Mucosa of descending colon (tissue), 3 donors: ENCODE data around the gene AKR1B1. TPM values are rescaled to one million over a fixed set of nuclear protein-coding genes. Genes with fewer than 3 reads are reported as not detected.

Source experiments
- ATAC-seq: fragments of 200-7000 bp; cut with Tn5 transposase; one replicate; pipeline ENCODE4 v1.9.1; 2020; ENCODE audit warnings: mild to moderate bottlenecking, moderate library complexity
- DNase-seq, 3 donors: peaks; one replicate each; pipeline ENCODE4 v3.0.0-alpha.2; 2020
- H3K36me3 ChIP-seq: fragments of 200-600 bp; one replicate; pipeline ENCODE4 v1.8.0; 2021; ENCODE audit warnings: low read depth, mild to moderate bottlenecking
- H3K4me1 ChIP-seq: fragments of 200-600 bp; one replicate; pipeline ENCODE4 v1.8.0; 2021; ENCODE audit warnings: low read depth, mild to moderate bottlenecking
- H3K4me3 ChIP-seq: fragments of 200-600 bp; one replicate; pipeline ENCODE4 v1.8.0; 2021; ENCODE audit warnings: mild to moderate bottlenecking
- H3K9me3 ChIP-seq: fragments of 200-600 bp; one replicate; pipeline ENCODE4 v1.8.0; 2021; ENCODE audit warnings: mild to moderate bottlenecking
- intact Hi-C, 2 donors: fragments of 100-400 bp; cut with DNase I in 1 of 2; cut with micrococcal nuclease in 1 of 2; formaldehyde crosslinking; loops; one replicate each; pipeline versions ENCODE4 v1.11.0 to v1.11.1; 2022; cut with DNase I, micrococcal nuclease
- total RNA-seq, 3 donors: library from RNA; stranded (reverse); fragmentation: NEBNext Ultra II Directional in 2 of 3; extraction: Animal tissue kit (Norgen Biotek cat#: 25700) in 2 of 3; gene quantifications; one replicate each; pipeline versions ENCODE4 v1.2.1 to v1.2.4, GENCODE V29; 2021 to 2023
- TF ChIP-seq, protein P1 (sequence below): fragments of 200-600 bp; IDR thresholded peaks from one replicate; pipeline ENCODE4 v1.8.0; 2022; ENCODE audit warnings: antibody characterized with exemption, mild to moderate bottlenecking
- donor health status: DM: no; HTN: no; CAD: no; lungs with moderate emphysema.
- donor health status: DM: no; HTN: no; CAD: no.
- donor health status: DM: no; HTN: yes; CAD: no.

Gene AKR1B1
- total RNA-seq, 3 donors from 2014 or later: 12.9 to 51.1 (median 29.2) TPM

DNA sequence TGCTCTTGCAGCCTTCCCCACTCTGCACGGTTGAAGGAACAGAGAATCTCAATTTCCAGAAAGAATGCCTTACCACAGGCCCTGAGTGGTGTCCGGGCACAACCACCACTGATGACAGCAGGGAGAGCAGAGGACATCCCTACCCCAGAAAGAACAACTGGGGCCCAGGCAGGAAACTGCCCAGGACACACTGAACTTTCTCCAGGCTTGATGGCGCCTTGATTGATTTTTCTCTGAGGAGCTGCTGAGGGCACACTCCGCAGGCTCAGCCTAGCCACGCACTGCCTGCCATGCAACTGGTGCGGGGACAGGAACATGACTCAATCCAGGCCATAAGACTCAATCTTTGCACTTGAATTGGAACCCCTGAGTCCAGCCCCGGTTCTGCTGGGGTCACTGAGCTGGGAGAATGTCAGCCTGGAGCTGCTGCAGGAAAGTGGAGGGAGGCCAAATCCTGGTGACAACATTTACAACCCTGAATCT, 5.9 kb downstream of the AKR1B1 start:
- ATAC-seq (peak; percentile 26), DNase-seq (no peak)
- Histone ChIP-seq H3K36me3 (no peaks in the 10 kb centered on the region), H3K9me3 (no peaks in the 10 kb centered on the region), H3K4me3 (no peak overlapping the region), H3K4me1 (peaks cover 25% of the 10 kb centered on the region)
- intact Hi-C loops: no loop called here
- TF ChIP-seq, protein P1, sequence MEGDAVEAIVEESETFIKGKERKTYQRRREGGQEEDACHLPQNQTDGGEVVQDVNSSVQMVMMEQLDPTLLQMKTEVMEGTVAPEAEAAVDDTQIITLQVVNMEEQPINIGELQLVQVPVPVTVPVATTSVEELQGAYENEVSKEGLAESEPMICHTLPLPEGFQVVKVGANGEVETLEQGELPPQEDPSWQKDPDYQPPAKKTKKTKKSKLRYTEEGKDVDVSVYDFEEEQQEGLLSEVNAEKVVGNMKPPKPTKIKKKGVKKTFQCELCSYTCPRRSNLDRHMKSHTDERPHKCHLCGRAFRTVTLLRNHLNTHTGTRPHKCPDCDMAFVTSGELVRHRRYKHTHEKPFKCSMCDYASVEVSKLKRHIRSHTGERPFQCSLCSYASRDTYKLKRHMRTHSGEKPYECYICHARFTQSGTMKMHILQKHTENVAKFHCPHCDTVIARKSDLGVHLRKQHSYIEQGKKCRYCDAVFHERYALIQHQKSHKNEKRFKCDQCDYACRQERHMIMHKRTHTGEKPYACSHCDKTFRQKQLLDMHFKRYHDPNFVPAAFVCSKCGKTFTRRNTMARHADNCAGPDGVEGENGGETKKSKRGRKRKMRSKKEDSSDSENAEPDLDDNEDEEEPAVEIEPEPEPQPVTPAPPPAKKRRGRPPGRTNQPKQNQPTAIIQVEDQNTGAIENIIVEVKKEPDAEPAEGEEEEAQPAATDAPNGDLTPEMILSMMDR: no peak

DNA sequence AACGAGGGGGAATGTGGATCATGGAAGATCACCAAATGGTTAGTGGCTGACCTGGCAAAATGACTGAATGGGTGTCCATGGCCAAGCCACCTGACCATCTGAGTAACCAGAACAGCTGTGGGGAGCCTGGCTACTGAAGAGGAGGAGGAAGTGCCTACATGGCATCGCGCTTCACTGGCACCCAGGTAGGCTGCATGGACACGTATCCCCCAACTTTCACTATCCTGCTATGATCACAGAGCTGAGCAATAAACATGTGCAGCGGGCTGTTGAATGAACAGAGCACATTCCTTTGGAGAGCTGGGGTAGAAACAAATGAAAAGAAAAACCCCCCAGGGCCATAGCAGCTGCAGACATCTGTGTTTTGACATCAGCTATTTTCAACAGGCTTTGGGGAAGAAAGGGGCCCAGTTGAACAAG, 6.5 kb downstream of the AKR1B1 start:
- Histone ChIP-seq H3K36me3 (no peaks in the 10 kb centered on the region), H3K4me3 (no peak overlapping the region), H3K9me3 (no peaks in the 10 kb centered on the region), H3K4me1 (peaks cover 19% of the 10 kb centered on the region)
- intact Hi-C loops: no loop called here
- no peak for ATAC-seq
- no peak for DNase-seq
- TF ChIP-seq, protein P1: no peak

DNA sequence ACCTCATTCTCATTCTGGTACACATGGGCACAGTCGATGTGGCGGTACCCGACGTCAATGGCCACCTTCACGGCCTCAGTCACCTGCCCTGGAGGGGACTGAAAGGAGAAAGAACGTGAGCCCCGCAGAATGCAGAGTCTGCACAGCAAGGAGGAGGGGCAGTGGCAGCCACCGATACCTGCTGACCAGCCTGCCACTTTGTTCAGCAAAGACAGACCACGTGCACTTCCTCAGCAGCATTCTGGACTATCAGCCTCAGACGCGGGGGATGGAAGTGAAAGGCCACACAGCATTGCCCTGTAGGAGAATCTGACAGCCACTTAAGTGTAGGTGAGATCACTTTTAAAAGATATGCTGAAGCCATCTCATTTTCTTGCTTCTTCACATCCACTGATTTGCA, 7.2 kb downstream of the AKR1B1 start:
- intact Hi-C loops: no loop called here
- TF ChIP-seq, protein P1: no peak
- H3K4me1 ChIP-seq: peaks cover 16% of the 10 kb centered on the region
- ATAC-seq (no peak), DNase-seq (no peak)
- no peak overlapping the region for H3K4me3 ChIP-seq
- H3K36me3 ChIP-seq: no peaks in the 10 kb centered on the region
- no peaks in the 10 kb centered on the region for H3K9me3 ChIP-seq

DNA sequence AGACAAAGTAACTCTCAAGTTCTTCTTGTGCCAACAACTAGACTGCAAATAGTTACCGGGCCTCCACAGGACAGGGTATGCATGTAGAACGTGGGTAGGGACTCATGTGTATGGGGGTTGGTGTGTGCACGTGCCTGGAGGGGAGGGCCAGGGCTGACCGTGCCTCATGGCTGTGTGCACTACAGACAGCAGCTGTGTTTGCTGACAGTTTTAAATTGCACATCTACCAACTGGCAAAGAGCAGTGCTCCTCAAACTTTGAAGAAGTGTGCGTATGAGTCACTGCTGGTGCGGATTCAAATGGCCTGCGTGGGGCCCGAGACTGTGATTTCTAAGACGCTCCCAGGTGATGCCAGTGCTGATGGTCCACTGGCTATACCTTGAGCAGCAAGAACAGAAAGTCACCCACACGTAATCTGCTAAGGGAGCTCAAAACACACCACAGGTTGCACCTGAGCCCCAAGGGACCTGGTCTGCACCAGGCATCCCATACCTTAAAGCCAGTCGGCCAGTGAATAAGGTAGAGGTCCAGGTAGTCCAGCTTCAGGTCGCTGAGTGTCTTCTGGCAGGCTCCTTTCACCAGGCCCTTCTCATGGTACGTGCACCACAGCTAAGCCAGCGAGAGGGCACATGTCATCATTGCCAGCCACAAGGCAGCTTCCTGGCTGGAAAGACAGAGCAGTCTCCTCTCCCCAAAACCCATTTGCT, 8.5 kb downstream of the AKR1B1 start:
- ATAC-seq (peak; percentile 83), DNase-seq (peak in 2 of 3 donors; percentile 42 to 44)
- H3K9me3 ChIP-seq: no peaks in the 10 kb centered on the region
- H3K4me1 ChIP-seq: peaks cover 16% of the 10 kb centered on the region
- no peak overlapping the region for H3K4me3 ChIP-seq
- TF ChIP-seq, protein P1: no peak
- intact Hi-C loops: no loop called here
- H3K36me3 ChIP-seq: no peaks in the 10 kb centered on the region

DNA sequence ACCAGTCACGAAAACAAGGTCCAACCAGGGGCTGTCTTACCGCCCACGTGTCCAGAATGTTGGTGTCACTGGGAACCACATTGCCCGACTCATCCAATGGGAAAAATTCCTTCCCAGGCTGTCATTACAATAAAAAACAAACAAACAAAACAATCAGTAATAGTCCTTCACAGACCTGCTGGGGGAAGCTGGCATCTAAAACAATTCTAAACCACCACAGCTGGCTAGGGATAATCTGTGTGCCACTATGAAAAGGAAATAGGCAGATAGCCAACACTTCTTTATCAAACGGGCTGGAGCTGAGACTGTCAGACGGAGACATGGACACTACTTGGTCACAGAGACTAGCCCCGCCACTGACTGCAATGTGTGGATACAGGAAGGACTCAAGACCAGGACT, 9.2 kb downstream of the AKR1B1 start:
- Histone ChIP-seq H3K4me1 (peaks cover 16% of the 10 kb centered on the region), H3K9me3 (no peaks in the 10 kb centered on the region), H3K4me3 (no peak overlapping the region), H3K36me3 (no peaks in the 10 kb centered on the region)
- intact Hi-C loops: no loop called here
- peak; percentile 21 for ATAC-seq
- DNase-seq: no peak
- TF ChIP-seq, protein P1: no peak
